Gastroesophageal sphincter (tissue), 3 donors: Measurements from ENCODE around the gene NEK6.

Experiments
- POLR2A ChIP-seq, 2 donors: fragments of 450-650 bp; IDR thresholded peaks; one replicate each; pipeline ENCODE4 v1.6.1; 2017; ENCODE audit warnings: antibody characterized with exemption in 2 of 2, mild to moderate bottlenecking in 2 of 2, moderate library complexity in 1 of 2
- TF ChIP-seq, protein P1 (sequence below), 4 experiments: fragments of 200-600 bp in 2 of 4; fragments of 450-650 bp in 2 of 4; sonication (generic) in 1 of 4; IDR thresholded peaks; one replicate each; pipeline ENCODE4 v1.5.1; 2017 to 2019; ENCODE audit warnings: antibody characterized with exemption in 4 of 4, mild to moderate bottlenecking in 2 of 4, moderate library complexity in 2 of 4

DNA sequence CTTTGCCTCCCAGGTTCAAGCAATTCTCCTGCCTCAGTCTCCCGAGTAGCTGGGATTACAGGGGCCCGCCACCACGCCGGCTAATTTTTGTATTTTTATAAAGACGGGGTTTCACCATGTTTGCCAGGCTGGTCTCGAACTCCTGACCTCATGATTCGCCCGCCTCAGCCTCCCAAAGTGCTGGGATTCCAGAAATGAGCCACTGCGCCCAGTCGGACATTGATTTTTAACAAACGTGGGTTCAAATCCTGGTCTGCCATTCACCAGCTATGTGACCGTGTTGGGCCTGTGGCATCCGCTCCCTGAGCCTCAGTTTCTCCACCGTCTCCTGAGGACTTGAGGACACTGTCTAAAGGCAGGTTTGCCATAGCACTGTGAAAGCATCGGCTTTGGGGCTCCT, 41.8 kb upstream of the NEK6 start:
- no peak for TF ChIP-seq POLR2A (IDR thresholded peaks at IDR 0.05)
- TF ChIP-seq, protein P1, sequence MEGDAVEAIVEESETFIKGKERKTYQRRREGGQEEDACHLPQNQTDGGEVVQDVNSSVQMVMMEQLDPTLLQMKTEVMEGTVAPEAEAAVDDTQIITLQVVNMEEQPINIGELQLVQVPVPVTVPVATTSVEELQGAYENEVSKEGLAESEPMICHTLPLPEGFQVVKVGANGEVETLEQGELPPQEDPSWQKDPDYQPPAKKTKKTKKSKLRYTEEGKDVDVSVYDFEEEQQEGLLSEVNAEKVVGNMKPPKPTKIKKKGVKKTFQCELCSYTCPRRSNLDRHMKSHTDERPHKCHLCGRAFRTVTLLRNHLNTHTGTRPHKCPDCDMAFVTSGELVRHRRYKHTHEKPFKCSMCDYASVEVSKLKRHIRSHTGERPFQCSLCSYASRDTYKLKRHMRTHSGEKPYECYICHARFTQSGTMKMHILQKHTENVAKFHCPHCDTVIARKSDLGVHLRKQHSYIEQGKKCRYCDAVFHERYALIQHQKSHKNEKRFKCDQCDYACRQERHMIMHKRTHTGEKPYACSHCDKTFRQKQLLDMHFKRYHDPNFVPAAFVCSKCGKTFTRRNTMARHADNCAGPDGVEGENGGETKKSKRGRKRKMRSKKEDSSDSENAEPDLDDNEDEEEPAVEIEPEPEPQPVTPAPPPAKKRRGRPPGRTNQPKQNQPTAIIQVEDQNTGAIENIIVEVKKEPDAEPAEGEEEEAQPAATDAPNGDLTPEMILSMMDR (IDR thresholded peaks at IDR 0.05), result no peak
